Activated CD4-positive, alpha-beta T cell treated with anti-CD3 and anti-CD28 coated beads, Interleukin-2, amount 50 U/mL, for 4 hours (primary cell): ENCODE results near the gene VBP1.
"Not testable (repeated sequence)": the region's sequence is repeated elsewhere in the genome, so short reads cannot be mapped to it uniquely, and the experiment has no call there.

ENCODE experiments used
- DNase-seq, 2 experiments: peaks; one replicate each; pipeline ENCODE4 v3.0.0-alpha.2; 2020

VBP1 gene

DNA sequence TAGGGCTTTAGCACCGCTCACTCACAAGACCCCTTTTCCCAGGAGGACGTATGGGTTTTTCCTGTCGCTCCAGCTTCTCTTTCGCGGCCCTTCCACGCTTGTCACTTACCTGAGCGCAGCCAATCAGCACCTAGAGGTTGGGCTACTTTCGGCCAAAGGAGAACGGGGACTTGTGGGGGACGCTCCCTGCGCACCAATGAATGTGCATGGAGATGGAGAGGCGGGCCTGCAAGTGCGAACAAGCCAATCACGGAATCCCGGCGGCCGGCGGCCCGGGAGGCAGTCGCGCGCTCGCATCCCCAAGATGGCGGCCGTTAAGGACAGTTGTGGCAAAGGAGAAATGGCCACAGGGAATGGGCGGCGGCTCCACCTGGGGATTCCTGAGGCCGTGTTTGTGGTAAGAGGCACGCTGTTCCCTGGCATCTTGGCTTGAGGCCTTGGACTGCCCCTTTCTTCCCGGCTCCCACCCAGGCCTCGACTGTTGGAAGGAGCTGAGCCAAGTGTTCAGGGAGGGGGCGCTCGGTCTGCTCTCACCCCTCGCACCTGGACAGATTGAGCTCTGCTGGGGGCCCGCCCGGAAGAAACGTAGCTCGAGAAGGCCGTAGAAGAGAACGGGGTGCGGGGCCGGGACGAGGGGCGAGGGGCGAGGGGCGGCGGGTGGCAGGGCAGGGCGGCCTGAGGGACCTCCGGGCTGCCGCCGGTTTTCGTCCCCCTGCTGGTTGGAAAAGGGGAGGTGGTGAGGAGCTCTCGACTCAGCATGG is at the start of gene VBP1:
Gene VBP1 (plus strand): TSS at position 282 of the 761 bp plus-strand sequence. CDS start 23 bp downstream, at position 305.
- peak; percentile 78 to 82 for DNase-seq

- no peak for DNase-seq
Observed at GRCh38 chrX:155169881-155170280, 46.4 kb upstream of the VBP1 start.

- no peak for DNase-seq
Observed at GRCh38 chrX:155179346-155179997, 36.8 kb upstream of the VBP1 start.

DNA sequence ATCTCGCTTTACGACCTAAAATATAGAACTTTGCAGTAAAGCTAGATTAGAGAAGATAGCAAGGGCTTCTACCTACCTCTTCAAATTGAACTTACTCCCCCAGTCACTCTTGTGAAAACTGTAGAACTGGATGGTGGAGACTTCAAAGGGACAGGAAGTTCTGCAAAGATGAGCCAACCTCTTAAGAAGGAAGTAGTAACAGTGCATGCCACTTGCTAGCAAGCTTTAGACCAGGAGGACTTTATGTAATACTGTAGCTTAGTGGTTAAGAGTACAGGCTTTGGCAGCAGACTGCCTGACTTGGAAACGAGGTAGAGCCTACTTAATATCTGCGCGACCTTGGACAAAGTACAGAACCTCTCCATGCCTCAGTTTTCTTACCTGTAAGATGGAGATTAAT is 27.5 kb upstream of the VBP1 start:
- no peak for DNase-seq

DNA sequence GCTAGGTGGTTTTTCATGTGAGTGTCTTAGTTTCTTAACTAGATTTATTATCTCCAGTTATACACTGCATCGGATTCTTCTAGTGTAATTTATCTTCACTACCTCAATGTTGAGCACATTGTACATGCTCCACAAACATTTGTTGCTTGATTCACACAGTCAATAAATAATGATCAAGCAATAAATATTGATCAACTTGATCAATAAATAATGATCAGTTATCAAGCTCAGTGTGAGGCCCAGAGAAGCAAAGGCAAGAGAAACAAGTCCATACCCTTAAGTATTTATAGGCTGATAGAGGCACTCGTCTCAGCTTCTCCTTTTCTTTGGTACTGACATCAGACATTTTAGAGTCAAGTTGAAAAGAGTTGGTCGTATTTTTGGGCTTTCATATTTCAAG is 5.1 kb upstream of the VBP1 start:
- DNase-seq = no peak

DNA sequence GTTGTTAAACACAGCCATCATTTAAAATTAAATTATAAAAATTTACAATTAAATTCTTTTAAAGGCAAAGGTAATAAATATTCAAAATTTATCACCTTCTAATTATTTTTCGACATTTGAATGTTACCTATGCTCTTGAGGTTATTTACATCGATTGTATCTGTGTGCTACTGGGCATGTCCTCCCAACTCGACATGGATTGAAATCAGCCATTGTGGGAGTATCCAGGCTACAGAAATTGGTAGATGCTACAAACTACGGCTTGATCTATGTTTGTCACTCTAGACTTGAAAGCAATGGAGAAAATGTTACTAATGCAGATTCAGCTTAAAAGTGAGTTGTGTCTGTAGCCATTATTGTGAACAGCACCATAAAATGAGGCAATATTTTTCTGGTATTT is 2.5 kb upstream of the VBP1 start:
- no peak for DNase-seq

GRCh38 chrX:155215443-155216178 is 649 bp upstream of the VBP1 start:
- no peak for DNase-seq

DNA sequence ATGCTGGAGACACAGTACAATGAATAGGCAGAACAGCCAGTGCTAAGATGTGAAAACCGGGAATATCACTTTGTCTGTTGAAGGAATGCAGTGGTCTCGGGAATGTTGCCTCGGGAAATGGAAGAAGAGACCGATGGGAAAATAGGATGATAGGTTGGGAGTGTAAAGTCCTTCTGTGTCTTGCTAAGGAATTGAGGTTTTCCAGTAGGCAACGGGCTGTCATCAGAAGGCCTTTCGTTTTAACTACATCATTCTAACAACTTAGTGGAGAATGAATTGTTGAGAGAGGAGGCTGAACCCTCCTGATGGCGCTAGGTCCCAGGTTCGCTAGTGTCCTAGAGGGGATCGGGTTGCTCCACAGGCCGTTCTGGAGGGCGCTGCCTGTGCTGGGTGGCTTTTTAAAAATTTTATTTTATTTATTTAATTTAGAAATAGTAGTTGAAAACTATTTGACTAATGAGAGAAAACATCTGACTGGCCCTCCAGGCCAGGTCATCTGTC is 730 bp downstream of the VBP1 start:
- DNase-seq = no peak

DNA sequence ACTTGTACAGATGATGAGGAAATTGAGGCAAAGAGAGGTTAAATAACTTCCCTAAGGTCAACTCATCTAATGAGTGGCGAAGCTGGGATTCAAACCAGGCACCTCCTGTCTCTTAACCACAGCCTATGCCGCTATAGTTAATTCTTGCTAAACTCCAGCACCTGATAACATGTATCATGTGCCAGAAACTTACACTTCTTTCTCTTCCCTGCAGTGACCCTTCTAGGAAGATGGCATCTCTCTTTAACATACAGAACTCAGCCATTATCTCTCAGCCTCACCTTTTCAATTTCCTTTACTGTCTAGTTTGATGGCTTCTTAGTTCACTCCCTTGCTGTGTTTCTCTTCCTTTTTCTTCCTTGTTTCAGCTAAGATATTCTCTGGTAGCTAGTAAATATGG is 2.5 kb downstream of the VBP1 start:
- DNase-seq = no peak

DNA sequence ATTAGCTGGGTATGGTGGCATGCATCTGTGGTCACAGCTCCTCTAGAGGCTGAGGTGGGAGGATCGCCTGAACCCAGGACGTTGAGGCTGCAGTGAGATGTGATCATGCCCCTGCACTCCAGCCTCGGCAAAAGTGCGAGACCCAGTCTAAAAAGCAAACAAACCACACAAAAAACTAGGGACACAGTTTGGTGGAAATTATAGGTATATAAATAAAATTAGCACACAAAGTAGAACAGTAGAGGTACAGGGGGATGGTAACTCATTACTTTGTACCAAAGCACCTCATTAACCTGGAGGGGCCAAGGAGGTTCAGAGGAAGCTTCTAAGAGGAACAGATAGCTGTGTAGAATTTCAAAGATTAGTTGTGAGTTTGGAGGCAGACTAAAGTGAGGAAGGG is 5.1 kb downstream of the VBP1 start:
- DNase-seq = no peak

DNA sequence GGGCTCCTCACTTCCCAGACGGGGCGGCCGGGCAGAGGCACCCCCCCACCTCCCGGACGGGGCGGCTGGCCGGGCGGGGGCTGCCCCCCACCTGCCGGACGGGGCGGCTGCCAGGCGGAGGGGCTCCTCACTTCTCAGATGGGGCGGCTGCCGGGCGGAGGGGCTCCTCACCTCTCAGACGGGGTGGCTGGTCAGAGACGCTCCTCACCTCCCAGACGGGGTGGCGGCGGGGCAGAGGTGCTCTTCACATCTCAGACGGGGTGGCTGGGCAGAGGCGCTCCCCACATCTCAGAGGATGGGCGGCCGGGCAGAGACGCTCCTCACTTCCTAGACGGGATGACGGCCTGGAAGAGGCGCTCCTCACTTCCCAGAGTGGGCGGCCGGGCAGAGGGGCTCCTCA is 7.5 kb downstream of the VBP1 start:
- not testable (repeated sequence) for DNase-seq

DNA sequence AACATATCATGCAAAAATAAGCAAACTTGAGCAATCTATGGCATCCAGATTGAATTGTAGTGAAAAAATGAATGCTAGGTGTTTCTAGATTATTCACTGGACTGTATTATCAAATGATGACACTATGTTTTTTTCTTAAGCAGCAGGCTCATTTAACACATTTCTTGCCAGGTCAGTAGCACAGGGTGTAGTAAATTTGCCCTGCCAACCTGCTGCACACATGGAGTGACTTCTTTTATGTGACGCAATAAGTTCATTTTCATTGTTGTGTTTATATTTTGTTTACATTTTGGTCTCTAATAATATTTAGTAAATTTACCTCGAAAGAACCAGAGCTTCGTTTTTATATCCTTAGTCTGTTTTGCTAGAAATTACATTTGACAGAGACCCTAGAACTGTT is 9.5 kb downstream of the VBP1 start:
- DNase-seq = no peak

GRCh38 chrX:155231163-155231562 is 14.9 kb downstream of the VBP1 start:
- DNase-seq = no peak

GRCh38 chrX:155235891-155236290 is 19.6 kb downstream of the VBP1 start:
- DNase-seq = no peak

DNA sequence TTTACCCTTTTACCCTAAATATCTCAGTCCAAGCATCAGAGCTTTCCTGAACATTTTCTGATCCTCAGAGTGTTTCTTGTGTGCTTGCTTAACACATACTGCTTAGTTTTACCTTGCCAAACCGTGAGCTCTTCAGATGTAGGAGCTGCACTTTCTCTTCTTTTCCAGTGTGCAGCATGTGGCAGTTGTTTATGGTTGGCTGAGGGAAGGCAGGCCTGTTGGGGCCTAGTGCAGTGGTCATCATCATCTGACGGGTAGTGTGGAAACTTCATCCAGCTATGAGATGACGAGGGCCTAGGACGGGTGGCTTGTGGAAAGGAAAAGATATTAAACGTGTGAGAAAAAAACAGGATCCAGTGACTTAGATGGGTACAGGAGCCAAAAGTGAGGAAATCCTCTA is 21.5 kb downstream of the VBP1 start:
- DNase-seq = no peak

DNA sequence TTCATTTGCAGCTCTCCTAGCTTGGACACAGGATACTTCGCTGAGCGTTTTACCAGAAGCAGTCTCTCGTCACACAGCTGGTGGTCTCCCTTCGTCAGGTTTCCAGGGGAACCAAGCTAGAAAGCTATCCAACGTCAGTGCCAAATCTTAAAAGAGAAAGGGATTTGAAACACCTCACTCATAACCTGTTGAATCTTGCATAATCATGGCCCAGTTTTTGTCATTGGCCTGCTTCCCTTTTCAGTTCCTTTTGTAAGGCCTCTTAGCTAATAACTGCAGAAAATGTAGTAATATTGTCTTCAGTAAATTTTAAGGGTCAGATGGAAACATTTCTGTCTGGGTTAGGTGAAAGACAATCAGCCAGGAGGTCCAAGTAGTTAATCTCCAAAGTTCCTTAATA is 26.0 kb downstream of the VBP1 start:
- no peak for DNase-seq

GRCh38 chrX:155246748-155247147 is 30.5 kb downstream of the VBP1 start:
- DNase-seq = no peak

GRCh38 chrX:155247497-155247896 is 31.2 kb downstream of the VBP1 start:
- no peak for DNase-seq

- DNase-seq = no peak
Observed at GRCh38 chrX:155251391-155251790, 35.1 kb downstream of the VBP1 start.

DNA sequence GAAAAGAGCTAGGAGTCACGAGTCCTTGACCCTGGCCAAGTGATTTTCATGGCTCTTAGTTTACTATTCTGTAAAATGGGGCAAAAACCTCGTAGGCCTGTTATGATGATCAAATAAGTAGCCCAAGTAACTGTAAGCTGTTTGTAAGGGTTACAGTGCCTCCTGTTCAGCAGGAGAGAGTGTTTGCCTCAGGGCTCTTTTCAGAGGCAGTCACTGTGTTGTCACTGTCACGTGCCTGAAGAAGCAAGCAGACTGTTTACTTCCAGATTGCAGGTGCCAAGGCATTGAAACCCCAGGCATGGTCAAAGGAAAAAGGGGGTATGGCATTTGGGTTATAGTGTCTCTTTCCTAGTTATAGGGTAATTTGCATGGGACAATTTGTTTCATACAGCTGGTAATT is 43.5 kb downstream of the VBP1 start:
- DNase-seq = no peak

GRCh38 chrX:155262970-155263754 is 46.9 kb downstream of the VBP1 start:
- DNase-seq = no peak

DNA sequence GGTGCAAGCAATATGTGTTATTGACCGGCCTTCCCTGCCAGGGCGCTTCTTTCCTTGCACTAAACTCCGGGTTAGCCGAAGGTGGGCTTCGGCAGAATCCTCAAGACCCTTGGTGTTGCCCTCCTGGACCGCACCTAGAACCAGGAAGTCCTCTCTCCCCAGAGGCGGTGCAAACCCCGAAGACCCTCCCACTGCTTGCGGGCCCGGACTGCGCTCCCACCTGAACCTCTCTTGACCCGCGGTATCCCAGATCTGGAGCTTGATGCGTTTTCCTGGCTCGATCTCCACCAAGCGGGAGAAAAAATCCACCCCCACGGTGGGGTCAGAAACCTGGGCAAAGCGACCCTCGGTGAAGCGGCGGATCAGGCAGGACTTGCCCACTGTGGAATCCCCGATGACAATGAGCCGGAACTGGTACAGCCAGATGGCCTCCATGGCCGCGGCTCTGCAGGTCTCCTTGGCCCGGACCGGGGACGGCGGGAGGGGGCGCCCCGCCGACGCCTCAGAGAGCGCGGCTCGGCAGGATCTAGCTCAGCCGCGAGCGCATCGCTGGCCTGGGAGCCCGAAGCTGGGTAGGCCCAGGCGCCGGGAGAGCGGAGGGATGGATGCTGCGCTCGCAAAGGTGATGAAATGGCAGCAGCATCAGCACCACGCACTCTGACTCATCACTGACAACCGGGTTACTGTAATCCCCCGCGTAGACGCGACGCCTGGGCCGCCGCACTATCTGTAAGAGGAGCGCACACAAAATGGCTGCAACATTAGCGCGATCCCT is 47.8 kb downstream of the VBP1 start, which contains the start of gene RAB39B:
Gene RAB39B (minus strand): TSS at position 638 of the 775 bp plus-strand sequence. CDS start 203 bp downstream, at position 435.
- DNase-seq = peak; percentile 66 to 70
